Measurements from ENCODE around the gene BHLHE23.
A peak's percentile ranks its signal among the peaks of the same experiment; 100 is the strongest.

The BHLHE23 gene

DNA sequence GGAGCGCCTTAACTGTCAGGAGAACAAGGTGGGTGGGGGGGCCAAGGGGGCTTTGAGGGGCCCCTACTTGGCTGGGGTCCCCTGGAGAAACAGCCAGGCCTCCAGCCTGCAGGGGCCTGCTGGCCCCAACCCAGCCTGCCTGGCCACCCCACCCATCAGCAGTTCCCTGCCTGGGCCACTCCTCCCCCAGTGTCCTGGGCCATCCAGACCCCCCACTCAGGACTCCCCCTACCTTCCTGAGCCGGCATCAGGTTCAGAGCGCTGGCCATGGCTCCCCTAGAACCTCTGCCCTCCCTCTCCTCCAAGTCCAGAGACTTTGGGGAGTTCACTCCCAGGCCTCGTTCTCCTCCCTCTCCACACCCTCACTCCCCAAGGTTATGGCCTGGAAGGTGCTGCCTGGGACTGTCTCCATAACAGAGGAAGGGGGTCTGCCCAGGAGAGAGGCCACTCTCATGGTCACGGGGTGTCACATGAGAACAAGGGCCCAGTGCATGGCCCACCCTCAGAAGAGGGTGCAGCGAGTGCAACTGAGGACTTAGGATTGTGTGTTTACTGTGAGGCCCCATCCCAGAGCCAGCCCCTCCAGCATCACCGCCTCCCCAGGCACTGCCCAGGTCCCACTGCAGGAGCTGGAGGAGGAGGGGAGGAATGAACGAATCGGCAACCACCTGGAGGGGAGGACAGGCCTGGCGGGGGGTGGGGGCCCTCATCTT is 48.2 kb downstream of the BHLHE23 start:
- no peak for DNase-seq
- peaks cover 30% of the 10 kb centered on the region for H3K4me1 Mint-ChIP-seq
- H3K36me3 Mint-ChIP-seq, result peaks cover 5% of the 10 kb centered on the region
- CTCF ChIA-PET, result no interaction called here
- H3K27ac Mint-ChIP-seq, result no peak overlapping the region
- H3K4me3 Mint-ChIP-seq, result no peak overlapping the region
- H3K27me3 Mint-ChIP-seq, result peaks cover 4% of the 10 kb centered on the region
- no peaks in the 10 kb centered on the region for H3K9me3 Mint-ChIP-seq

GRCh38 chr20:62957136-62958117 is 49.3 kb downstream of the BHLHE23 start:
- Mint-ChIP-seq H3K9me3 (no peaks in the 10 kb centered on the region), H3K27ac (no peak overlapping the region), H3K4me3 (no peak overlapping the region), H3K4me1 (peaks cover 34% of the 10 kb centered on the region), H3K27me3 (peaks cover 4% of the 10 kb centered on the region), H3K36me3 (peaks cover 5% of the 10 kb centered on the region)
- DNase-seq, result no peak
- CTCF ChIA-PET, result no interaction called here

DNA sequence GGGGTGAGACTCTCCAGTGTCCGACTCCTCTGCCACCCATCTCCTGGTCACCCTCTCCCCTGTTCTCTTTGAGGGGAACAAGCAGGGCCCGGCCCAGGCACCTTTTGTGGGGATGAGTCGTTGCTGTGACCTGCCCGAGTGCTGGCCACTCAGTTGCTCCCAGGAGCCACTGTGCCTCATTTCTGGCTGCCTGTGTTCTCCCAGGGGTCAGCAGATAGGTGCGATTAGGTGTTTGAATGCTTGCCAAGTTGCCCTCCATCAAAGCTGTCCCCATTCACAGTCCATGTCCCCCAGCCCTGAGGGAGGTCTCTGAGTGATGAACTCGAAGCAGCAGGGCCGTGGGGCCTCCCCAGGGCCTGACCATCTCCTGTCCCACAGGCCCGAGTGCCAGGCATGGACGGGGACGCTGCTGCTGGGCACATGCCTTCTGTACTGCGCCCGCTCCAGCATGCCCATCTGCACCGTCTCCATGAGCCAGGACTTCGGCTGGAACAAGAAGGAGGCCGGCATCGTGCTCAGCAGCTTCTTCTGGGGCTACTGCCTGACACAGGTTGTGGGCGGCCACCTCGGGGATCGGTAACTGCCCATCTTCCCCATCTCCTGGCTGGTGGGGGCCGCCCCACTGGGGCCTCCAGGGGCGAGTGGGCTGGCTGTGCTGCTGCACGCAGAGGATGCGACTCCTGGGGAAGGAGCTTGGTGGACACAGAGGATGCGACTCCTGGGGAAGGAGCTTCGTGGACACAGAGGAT is 50.2 kb downstream of the BHLHE23 start:
- Mint-ChIP-seq H3K9me3 (no peaks in the 10 kb centered on the region), H3K27ac (peak overlapping the region; percentile 52), H3K27me3 (peaks cover 4% of the 10 kb centered on the region), H3K4me3 (no peak overlapping the region), H3K36me3 (peaks cover 6% of the 10 kb centered on the region), H3K4me1 (peaks cover 42% of the 10 kb centered on the region)
- no peak for DNase-seq
- CTCF ChIA-PET, result no interaction called here
